ENCODE measurements around the gene HOXC9.

Gene HOXC9

DNA sequence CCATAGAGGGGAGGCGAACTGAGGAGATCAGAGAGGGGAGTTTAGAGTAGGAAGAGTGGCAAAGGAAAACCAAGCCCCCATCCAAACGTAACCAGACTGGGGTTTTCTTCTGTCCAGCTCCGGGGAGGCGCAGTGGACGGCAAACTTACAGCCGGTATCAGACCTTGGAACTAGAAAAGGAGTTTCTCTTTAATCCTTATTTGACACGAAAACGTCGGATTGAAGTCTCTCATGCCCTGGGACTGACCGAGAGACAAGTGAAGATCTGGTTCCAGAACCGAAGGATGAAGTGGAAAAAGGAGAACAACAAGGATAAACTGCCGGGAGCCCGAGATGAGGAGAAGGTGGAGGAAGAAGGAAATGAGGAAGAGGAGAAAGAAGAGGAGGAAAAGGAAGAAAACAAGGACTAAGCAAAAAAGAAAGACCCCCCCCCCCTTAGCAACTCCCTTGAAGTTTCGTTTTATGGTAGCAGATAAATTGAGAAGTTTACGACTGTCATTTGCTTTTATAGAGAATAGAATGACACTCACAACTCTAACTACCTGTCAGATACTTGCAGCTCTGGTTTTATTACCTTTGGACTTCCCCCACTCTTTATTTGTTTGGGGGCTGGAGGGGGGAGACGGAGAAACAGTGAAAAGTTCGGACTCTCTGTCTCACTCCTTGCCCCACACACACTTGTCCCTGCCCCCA, 11.2 kb downstream of the HOXC9 start:
- TF ChIP-seq, protein P1, sequence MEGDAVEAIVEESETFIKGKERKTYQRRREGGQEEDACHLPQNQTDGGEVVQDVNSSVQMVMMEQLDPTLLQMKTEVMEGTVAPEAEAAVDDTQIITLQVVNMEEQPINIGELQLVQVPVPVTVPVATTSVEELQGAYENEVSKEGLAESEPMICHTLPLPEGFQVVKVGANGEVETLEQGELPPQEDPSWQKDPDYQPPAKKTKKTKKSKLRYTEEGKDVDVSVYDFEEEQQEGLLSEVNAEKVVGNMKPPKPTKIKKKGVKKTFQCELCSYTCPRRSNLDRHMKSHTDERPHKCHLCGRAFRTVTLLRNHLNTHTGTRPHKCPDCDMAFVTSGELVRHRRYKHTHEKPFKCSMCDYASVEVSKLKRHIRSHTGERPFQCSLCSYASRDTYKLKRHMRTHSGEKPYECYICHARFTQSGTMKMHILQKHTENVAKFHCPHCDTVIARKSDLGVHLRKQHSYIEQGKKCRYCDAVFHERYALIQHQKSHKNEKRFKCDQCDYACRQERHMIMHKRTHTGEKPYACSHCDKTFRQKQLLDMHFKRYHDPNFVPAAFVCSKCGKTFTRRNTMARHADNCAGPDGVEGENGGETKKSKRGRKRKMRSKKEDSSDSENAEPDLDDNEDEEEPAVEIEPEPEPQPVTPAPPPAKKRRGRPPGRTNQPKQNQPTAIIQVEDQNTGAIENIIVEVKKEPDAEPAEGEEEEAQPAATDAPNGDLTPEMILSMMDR (IDR thresholded peaks at IDR 0.05), result no peak

DNA sequence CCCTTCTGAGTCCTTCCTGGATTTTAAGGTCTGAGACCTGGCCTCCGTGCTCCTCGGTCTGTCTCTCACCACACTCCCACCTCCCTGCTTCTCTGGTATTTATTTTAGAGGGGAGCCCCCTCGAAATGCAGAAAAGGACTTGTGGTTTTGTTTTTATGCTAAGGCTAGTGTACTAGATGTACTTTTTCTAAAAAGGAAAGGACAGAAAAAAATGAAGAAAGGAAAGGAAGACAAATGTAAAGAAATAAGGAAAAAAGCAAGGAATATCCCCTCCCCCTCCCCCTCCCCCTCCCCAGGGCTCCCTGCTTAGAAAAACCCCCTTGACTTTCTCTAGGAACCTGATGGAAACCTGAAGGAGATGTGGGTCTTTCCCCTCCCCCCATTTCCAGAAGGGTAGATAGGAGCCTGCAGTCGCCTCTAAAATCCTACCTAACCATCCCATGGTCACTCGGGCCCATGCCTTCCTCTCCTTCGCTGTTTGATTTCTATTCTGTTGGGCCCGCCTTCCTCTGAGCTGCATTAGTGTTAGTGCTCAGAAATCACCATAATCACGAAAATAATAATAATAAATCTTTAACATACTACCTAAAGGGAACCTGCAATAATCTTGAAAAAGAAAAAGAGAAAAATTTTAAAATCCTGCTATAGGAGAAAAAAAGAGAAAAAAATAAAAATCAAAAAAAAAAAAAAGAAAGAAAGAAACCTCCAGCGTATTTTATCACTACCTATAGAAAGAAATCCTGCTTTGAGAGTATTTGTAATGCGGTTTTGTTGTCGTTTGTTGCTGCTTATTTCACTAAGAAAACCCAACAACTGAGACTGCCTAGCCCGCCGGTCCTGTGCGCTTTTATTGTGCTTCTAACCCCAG, 11.9 kb downstream of the HOXC9 start:
- TF ChIP-seq, protein P1 (IDR thresholded peaks at IDR 0.05), result no peak

DNA sequence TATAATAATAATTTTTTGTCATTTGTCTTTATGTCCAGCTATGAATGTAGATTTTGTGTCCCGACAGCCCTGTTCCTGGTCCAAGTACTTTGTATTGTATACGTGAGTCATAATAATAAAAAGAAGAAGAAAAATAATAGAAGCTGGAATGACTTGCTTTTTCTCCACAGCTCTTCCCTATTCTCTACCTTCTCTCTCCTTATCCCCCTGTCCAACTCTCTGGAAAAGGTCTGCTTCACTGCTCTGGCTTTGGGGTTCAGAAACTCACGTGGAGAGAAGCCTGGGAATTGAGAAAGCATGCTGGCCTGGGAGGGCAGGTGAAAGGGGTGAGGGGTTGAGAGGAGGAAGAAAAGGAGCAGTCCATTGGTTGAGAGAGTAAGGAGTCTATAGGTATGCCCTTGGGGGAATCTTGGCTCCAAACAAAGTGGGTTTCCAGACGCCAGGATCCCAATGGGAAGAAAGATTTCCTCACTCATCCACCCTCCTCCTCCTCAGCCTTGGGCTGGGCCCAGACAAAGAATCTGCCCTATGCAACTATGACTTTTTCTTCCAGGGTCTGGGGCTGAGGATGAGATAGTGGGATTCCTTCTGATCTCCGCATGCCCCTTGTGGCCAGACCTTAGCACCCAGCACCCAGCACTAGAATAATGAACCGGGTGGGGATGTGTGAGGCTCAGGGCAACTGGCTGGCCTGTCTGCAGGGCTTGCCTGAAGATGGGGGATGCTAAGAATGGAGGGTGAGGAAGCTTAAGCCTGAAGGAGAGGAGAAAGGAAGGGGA, 12.9 kb downstream of the HOXC9 start:
- TF ChIP-seq, protein P1 (IDR thresholded peaks at IDR 0.05), result no peak

DNA sequence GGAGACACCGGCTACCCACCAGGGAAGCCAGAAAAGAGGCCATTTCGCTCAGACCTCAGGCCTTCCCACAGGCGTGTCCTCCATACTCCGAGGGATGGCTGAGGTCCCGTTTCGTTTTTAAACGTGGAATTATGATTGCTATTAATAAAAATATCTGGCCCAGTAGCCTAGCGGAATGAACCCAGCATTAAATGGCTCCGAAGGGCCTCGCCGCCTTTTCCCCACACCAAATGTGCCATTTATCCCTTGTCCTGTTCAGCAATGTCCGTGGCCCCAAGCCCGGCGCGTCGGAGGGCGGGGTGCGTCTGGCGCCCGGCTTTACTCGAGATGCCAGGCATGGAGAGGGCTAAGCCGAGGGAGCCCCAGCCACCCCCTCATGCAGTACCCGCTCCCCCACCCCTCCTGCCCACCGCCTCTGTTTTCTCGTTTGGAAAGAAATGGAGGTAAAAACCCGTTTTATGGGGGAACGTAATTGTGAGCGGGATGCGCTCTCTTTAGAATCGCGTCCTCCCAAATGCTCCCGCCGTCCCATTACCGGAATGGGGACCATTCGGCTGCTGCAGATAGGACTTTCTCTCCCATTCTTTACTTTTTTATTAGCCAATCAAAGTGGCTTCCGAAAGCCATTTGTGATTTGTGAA, 14.5 kb downstream of the HOXC9 start:
- TF ChIP-seq, protein P1 (IDR thresholded peaks at IDR 0.05), result no peak

DNA sequence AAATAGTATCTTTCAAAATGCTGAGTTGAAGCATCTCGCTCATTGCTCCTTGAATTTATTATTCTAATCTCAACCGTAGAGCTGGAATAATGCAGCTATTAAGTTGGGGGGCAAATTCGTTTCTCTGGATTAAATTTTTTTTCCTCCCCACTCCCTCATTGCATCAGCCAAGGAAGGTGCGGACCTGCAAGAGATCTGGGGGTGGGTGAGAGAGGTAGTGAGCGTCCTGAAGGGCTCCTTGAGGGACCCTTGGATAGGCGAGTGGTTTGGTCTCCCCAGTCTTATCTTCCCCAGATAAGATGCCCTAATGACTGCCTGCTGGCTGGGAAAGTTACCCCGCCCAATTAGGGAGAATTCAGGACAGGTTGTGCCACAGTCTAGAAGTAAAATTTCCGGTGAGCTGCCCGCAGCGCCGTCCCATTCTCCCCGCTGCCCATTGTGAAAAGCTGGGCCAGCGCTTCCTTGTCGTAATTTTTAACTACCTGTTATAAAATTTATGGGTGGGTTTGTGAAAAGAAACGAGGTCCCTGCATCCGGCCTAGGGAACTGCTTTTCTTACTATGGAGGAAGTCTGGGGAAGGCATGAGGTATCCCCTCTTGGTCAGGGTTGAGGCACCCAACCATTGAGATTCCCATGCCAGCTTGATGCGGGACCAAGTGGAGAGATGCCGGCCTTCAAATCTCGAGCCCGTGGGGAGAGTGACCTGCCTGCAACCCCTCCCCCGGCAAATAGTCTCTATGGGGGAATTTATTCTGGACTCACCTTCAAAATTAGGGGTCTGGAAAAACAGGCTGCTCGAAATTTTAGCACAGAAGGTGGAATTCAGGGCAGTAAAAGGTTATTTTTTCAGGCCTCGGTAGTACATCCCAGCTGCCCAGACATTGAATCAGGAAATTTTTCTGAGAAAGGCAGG, 15.3 kb downstream of the HOXC9 start:
- TF ChIP-seq, protein P1 (IDR thresholded peaks at IDR 0.05), result no peak

DNA sequence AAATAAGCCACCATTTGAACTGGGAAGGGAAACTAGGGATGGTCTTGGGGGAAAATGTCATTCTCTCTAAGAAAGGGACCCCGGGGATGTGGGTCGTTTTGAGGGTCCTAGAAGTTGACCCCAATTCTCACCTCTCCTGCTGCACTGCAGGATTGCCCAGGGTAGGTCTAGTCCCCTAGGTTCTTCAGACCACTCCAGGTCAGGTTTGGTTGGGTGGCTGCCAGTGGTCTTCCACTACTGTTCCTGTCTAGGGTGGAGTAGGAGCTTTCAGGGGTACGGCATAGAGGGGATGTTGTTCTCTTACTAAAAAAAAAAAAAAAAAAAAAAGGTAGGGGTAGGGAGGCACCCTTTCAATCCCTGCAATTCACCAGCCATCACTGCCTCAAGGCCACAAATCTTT, 16.1 kb downstream of the HOXC9 start:
- TF ChIP-seq, protein P1 (IDR thresholded peaks at IDR 0.05), result no peak
